ENCODE results near the gene ZMAT3.
"Not testable (repeated sequence)": the region's sequence is repeated elsewhere in the genome, so short reads cannot be mapped to it uniquely, and the experiment has no call there.

ZMAT3 gene

GRCh38 chr3:179033304-179033657 lies 38.3 kb downstream of the ZMAT3 start:
- not testable (repeated sequence) for H3K4me3 ChIP-seq (ENCODE audit: insufficient read depth in 1 of 2, low read depth in 1 of 2, low read length in 2 of 2); H2BK12ac ChIP-seq (ENCODE audit: low read length in 2 of 2); H3K27ac ChIP-seq (ENCODE audit: low read length, poor library complexity, severe bottlenecking); H3K9ac ChIP-seq (ENCODE audit: low read length); H3K27me3 ChIP-seq (ENCODE audit: control insufficient read depth in 1 of 2, insufficient read depth in 1 of 2, low read length in 2 of 2); H4K91ac ChIP-seq (ENCODE audit: low read length); H3K4me2 ChIP-seq (ENCODE audit: low read length, poor library complexity, severe bottlenecking); H2AK5ac ChIP-seq (ENCODE audit: low read length, severe bottlenecking); H3K4ac ChIP-seq (ENCODE audit: low read depth in 1 of 2, low read length in 2 of 2); H2AFZ ChIP-seq (ENCODE audit: low read depth, low read length); H3K79me1 ChIP-seq (replicated peaks; ENCODE audit: low read length, poor library complexity, severe bottlenecking); H3K14ac ChIP-seq (ENCODE audit: low read length in 2 of 2); H2BK120ac ChIP-seq (ENCODE audit: low read depth, low read length); H3K9me3 ChIP-seq (ENCODE audit: control insufficient read depth, low read length); H2BK15ac ChIP-seq (ENCODE audit: low read depth, poor library complexity, severe bottlenecking); H2BK5ac ChIP-seq (ENCODE audit: low read depth, low read length, poor library complexity, severe bottlenecking); H3K18ac ChIP-seq (ENCODE audit: low read depth in 1 of 2, low read length in 2 of 2); H4K8ac ChIP-seq (ENCODE audit: low read length); H3K23ac ChIP-seq (ENCODE audit: low read length in 2 of 2)
- DNase-seq = peak; percentile 1
- H3K4me1 ChIP-seq (ENCODE audit: control insufficient read depth, insufficient read depth, low read depth, low read length) = peaks cover 15% of the 10 kb centered on the region
- peaks cover 26 to 42% of the 10 kb centered on the region in 2 experiments for H3K36me3 ChIP-seq (ENCODE audit: control insufficient read depth in 1 of 2, insufficient read depth in 2 of 2, low read depth in 1 of 2, low read length in 2 of 2)
- WGBS = no CpG with 5 or more reads among the region's 5 CpGs

GRCh38 chr3:179032454-179033303 lies 38.9 kb downstream of the ZMAT3 start:
- Histone ChIP-seq H3K36me3 (ENCODE audit: control insufficient read depth in 1 of 2, insufficient read depth in 2 of 2, low read depth in 1 of 2, low read length in 2 of 2) (peaks cover 23 to 41% of the 10 kb centered on the region in 2 experiments), H2BK120ac (ENCODE audit: low read depth, low read length) (peak overlapping the region; percentile 79), H4K91ac (ENCODE audit: low read length) (peak overlapping the region; percentile 59), H3K18ac (ENCODE audit: low read depth in 1 of 2, low read length in 2 of 2) (peak overlapping the region in 1 of 2 experiments; percentile 52), H2BK12ac (ENCODE audit: low read length in 2 of 2) (peak overlapping the region in 1 of 2 experiments; percentile 63), H4K8ac (ENCODE audit: low read length) (peak overlapping the region; percentile 13), H3K4me1 (ENCODE audit: control insufficient read depth, insufficient read depth, low read depth, low read length) (peaks cover 11% of the 10 kb centered on the region)
- not testable (repeated sequence) for H3K27me3 ChIP-seq (ENCODE audit: control insufficient read depth in 1 of 2, insufficient read depth in 1 of 2, low read length in 2 of 2); H2BK15ac ChIP-seq (ENCODE audit: low read depth, poor library complexity, severe bottlenecking); H2BK5ac ChIP-seq (ENCODE audit: low read depth, low read length, poor library complexity, severe bottlenecking); H3K4ac ChIP-seq (ENCODE audit: low read depth in 1 of 2, low read length in 2 of 2); H3K14ac ChIP-seq (ENCODE audit: low read length in 2 of 2); H3K23ac ChIP-seq (ENCODE audit: low read length in 2 of 2); H3K27ac ChIP-seq (ENCODE audit: low read length, poor library complexity, severe bottlenecking); H3K4me3 ChIP-seq (ENCODE audit: insufficient read depth in 1 of 2, low read depth in 1 of 2, low read length in 2 of 2); H3K4me2 ChIP-seq (ENCODE audit: low read length, poor library complexity, severe bottlenecking); H2AFZ ChIP-seq (ENCODE audit: low read depth, low read length); H3K9ac ChIP-seq (ENCODE audit: low read length); H3K79me1 ChIP-seq (replicated peaks; ENCODE audit: low read length, poor library complexity, severe bottlenecking); H3K9me3 ChIP-seq (ENCODE audit: control insufficient read depth, low read length); H2AK5ac ChIP-seq (ENCODE audit: low read length, severe bottlenecking); DNase-seq
- WGBS = 96% methylated on average over 29 of the region's 42 CpGs

GRCh38 chr3:179029096-179029495 lies 42.5 kb downstream of the ZMAT3 start:
- H3K27ac ChIP-seq (ENCODE audit: low read length, poor library complexity, severe bottlenecking) = no peak overlapping the region
- H3K79me1 ChIP-seq (replicated peaks; ENCODE audit: low read length, poor library complexity, severe bottlenecking) = peaks cover 2% of the 10 kb centered on the region
- H2AK5ac ChIP-seq (ENCODE audit: low read length, severe bottlenecking) = no peak overlapping the region
- H3K4me2 ChIP-seq (ENCODE audit: low read length, poor library complexity, severe bottlenecking) = no peak overlapping the region
- no peak overlapping the region for H2BK15ac ChIP-seq (ENCODE audit: low read depth, poor library complexity, severe bottlenecking)
- H4K8ac ChIP-seq (ENCODE audit: low read length) = no peak overlapping the region
- H3K9ac ChIP-seq (ENCODE audit: low read length) = no peak overlapping the region
- H2BK120ac ChIP-seq (ENCODE audit: low read depth, low read length) = no peak overlapping the region
- no peak overlapping the region for H3K4ac ChIP-seq (ENCODE audit: low read depth in 1 of 2, low read length in 2 of 2)
- H3K4me3 ChIP-seq (ENCODE audit: insufficient read depth in 1 of 2, low read depth in 1 of 2, low read length in 2 of 2) = no peak overlapping the region
- no peak overlapping the region for H3K18ac ChIP-seq (ENCODE audit: low read depth in 1 of 2, low read length in 2 of 2)
- no peak overlapping the region for H2BK12ac ChIP-seq (ENCODE audit: low read length in 2 of 2)
- H2AFZ ChIP-seq (ENCODE audit: low read depth, low read length) = no peak overlapping the region
- no peak overlapping the region for H2BK5ac ChIP-seq (ENCODE audit: low read depth, low read length, poor library complexity, severe bottlenecking)
- no peaks in the 10 kb centered on the region for H3K9me3 ChIP-seq (ENCODE audit: control insufficient read depth, low read length)
- WGBS = 100% methylated on average over 3 of the region's 3 CpGs
- DNase-seq = no peak
- peaks cover 4% of the 10 kb centered on the region for H3K4me1 ChIP-seq (ENCODE audit: control insufficient read depth, insufficient read depth, low read depth, low read length)
- peaks cover 16 to 53% of the 10 kb centered on the region in 2 experiments for H3K36me3 ChIP-seq (ENCODE audit: control insufficient read depth in 1 of 2, insufficient read depth in 2 of 2, low read depth in 1 of 2, low read length in 2 of 2)
- no peak overlapping the region for H4K91ac ChIP-seq (ENCODE audit: low read length)
- no peak overlapping the region for H3K23ac ChIP-seq (ENCODE audit: low read length in 2 of 2)
- no peak overlapping the region for H3K14ac ChIP-seq (ENCODE audit: low read length in 2 of 2)
- no peaks in the 10 kb centered on the region for H3K27me3 ChIP-seq (ENCODE audit: control insufficient read depth in 1 of 2, insufficient read depth in 1 of 2, low read length in 2 of 2)

- Histone ChIP-seq H3K9ac (ENCODE audit: low read length) (peak overlapping the region; percentile 54), H3K14ac (ENCODE audit: low read length in 2 of 2) (no peak overlapping the region), H2BK120ac (ENCODE audit: low read depth, low read length) (no peak overlapping the region), H3K4me3 (ENCODE audit: insufficient read depth in 1 of 2, low read depth in 1 of 2, low read length in 2 of 2) (no peak overlapping the region), H4K8ac (ENCODE audit: low read length) (no peak overlapping the region), H3K27me3 (ENCODE audit: control insufficient read depth in 1 of 2, insufficient read depth in 1 of 2, low read length in 2 of 2) (no peaks in the 10 kb centered on the region), H3K4ac (ENCODE audit: low read depth in 1 of 2, low read length in 2 of 2) (no peak overlapping the region), H2BK12ac (ENCODE audit: low read length in 2 of 2) (no peak overlapping the region), H2BK15ac (ENCODE audit: low read depth, poor library complexity, severe bottlenecking) (no peak overlapping the region), H2AK5ac (ENCODE audit: low read length, severe bottlenecking) (no peak overlapping the region), H3K9me3 (ENCODE audit: control insufficient read depth, low read length) (no peaks in the 10 kb centered on the region), H4K91ac (ENCODE audit: low read length) (no peak overlapping the region), H3K36me3 (ENCODE audit: control insufficient read depth in 1 of 2, insufficient read depth in 2 of 2, low read depth in 1 of 2, low read length in 2 of 2) (peaks cover 19 to 56% of the 10 kb centered on the region in 2 experiments), H3K23ac (ENCODE audit: low read length in 2 of 2) (no peak overlapping the region), H2BK5ac (ENCODE audit: low read depth, low read length, poor library complexity, severe bottlenecking) (no peak overlapping the region), H3K18ac (ENCODE audit: low read depth in 1 of 2, low read length in 2 of 2) (no peak overlapping the region), H3K27ac (ENCODE audit: low read length, poor library complexity, severe bottlenecking) (no peak overlapping the region), H3K4me1 (ENCODE audit: control insufficient read depth, insufficient read depth, low read depth, low read length) (peaks cover 4% of the 10 kb centered on the region), H2AFZ (ENCODE audit: low read depth, low read length) (no peak overlapping the region), H3K4me2 (ENCODE audit: low read length, poor library complexity, severe bottlenecking) (no peak overlapping the region), H3K79me1 (replicated peaks; ENCODE audit: low read length, poor library complexity, severe bottlenecking) (peaks cover 5% of the 10 kb centered on the region)
- DNase-seq = no peak
- WGBS = 73% methylated on average over 1 of the region's 1 CpG
Observed at GRCh38 chr3:179028408-179028807, 43.2 kb downstream of the ZMAT3 start.

Data from mesenchymal stem cell (in vitro differentiated cells and primary cell).